ENCODE results near the gene MAGI2.

DNA sequence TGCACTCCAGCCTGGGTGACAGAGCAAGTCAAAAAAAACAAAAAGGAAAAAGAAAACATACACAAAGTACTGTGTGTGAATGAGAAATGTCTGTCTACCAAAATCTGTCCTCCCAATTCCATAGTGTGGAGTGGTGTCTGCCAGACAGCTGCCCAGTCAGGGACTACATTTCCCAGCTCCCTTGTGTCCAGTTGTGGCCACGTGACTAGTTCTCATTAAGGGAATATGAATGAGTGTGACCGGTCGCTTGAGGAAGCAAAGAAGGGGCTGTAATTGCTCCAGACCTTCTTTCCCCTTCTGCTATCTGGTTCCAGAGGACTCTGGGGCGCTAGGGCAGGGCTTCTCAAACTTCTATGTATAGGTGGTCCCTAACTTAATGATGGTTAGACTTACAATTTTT is 1450.8 kb downstream of the MAGI2 start:
- TF ChIP-seq POLR2A (IDR thresholded peaks at IDR 0.05; ENCODE audit: low read length) (no peak), GATA1 (IDR thresholded peaks at IDR 0.05; ENCODE audit: low read depth, low read length) (no peak)
